Osteocyte (in vitro differentiated cells): ENCODE measurements around the gene TBX4. TPM values are rescaled to one million over a fixed set of nuclear protein-coding genes. Genes with fewer than 3 reads are reported as not detected.

Experiments
- DNase-seq: peaks from one replicate; pipeline ENCODE4 v3.0.0; 2021; ENCODE audit warnings: mixed read lengths; ENCODE audit not compliant: unreplicated experiment; ENCODE audit errors: extremely low spot score
- H3K27ac Mint-ChIP-seq: one replicate; pipeline ENCODE4 v1.8.0; 2021; ENCODE audit warnings: mild to moderate bottlenecking, mixed read lengths; ENCODE audit not compliant: unreplicated experiment
- H3K27me3 Mint-ChIP-seq: one replicate; pipeline ENCODE4 v1.8.0; 2021; ENCODE audit warnings: mixed read lengths; ENCODE audit not compliant: unreplicated experiment
- H3K36me3 Mint-ChIP-seq: one replicate; pipeline ENCODE4 v1.8.0; 2021; ENCODE audit warnings: mixed read lengths; ENCODE audit not compliant: unreplicated experiment
- H3K4me1 Mint-ChIP-seq: one replicate; pipeline ENCODE4 v1.8.0; 2021; ENCODE audit warnings: mixed read lengths; ENCODE audit not compliant: unreplicated experiment
- H3K4me3 Mint-ChIP-seq: one replicate; pipeline ENCODE4 v1.8.0; 2021; ENCODE audit warnings: mild to moderate bottlenecking, moderate library complexity, mixed read lengths; ENCODE audit not compliant: unreplicated experiment
- H3K9me3 Mint-ChIP-seq: one replicate; pipeline ENCODE4 v1.8.0; 2021; ENCODE audit warnings: mixed read lengths; ENCODE audit not compliant: unreplicated experiment
- total RNA-seq: library from RNA; stranded (reverse); gene quantifications from 2 replicates; pipeline ENCODE4 v1.2.1, GENCODE V29; 2021
- TF ChIP-seq, protein P1 (sequence below): fragments of 200-600 bp; sonication (generic); IDR thresholded peaks from 2 replicates; pipeline ENCODE4 v1.5.0; 2021; ENCODE audit warnings: antibody characterized with exemption, mild to moderate bottlenecking, moderate library complexity

Gene TBX4
- total RNA-seq, 1 donor from 2014 or later: not detected

DNA sequence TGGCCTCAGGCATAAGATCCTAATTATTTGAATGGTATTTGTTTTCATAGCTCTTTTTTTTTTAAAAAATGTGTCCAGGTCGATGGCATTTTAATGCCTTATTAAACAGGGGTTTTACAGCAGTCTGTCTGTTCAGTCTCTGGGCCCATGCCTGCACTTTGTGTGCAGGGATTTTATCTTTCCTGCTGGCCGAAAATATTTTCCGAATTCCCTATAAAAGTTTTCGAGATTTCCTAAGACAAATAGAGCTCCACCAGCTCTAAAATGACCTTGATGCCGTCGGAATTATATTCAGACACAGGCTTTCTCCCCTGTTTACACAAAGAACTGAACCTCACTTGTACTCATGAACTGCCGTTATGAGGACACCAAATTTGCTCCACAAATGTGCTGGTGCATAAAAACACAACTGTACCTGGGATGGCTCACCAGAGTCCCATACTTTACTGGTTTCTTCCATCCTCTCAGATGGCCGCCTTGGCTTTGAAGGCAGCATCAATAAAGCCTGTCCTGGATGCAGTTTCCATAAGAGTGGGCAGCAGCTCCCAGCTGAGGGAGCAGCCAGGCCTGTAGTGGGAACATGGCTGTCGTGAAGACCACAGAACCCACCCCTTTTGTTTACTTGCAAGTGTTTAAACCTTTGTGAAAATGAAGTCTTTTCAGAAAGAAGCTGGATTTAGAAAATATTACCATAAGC lies 44.9 kb downstream of the TBX4 start:
- no peak overlapping the region for H3K27ac Mint-ChIP-seq
- peaks cover 19% of the 10 kb centered on the region for H3K4me1 Mint-ChIP-seq
- TF ChIP-seq, protein P1, sequence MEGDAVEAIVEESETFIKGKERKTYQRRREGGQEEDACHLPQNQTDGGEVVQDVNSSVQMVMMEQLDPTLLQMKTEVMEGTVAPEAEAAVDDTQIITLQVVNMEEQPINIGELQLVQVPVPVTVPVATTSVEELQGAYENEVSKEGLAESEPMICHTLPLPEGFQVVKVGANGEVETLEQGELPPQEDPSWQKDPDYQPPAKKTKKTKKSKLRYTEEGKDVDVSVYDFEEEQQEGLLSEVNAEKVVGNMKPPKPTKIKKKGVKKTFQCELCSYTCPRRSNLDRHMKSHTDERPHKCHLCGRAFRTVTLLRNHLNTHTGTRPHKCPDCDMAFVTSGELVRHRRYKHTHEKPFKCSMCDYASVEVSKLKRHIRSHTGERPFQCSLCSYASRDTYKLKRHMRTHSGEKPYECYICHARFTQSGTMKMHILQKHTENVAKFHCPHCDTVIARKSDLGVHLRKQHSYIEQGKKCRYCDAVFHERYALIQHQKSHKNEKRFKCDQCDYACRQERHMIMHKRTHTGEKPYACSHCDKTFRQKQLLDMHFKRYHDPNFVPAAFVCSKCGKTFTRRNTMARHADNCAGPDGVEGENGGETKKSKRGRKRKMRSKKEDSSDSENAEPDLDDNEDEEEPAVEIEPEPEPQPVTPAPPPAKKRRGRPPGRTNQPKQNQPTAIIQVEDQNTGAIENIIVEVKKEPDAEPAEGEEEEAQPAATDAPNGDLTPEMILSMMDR: no peak
- no peak for DNase-seq
- no peaks in the 10 kb centered on the region for H3K36me3 Mint-ChIP-seq
- peaks cover 3% of the 10 kb centered on the region for H3K9me3 Mint-ChIP-seq
- H3K27me3 Mint-ChIP-seq: peaks cover 4% of the 10 kb centered on the region
- H3K4me3 Mint-ChIP-seq: no peak overlapping the region

DNA sequence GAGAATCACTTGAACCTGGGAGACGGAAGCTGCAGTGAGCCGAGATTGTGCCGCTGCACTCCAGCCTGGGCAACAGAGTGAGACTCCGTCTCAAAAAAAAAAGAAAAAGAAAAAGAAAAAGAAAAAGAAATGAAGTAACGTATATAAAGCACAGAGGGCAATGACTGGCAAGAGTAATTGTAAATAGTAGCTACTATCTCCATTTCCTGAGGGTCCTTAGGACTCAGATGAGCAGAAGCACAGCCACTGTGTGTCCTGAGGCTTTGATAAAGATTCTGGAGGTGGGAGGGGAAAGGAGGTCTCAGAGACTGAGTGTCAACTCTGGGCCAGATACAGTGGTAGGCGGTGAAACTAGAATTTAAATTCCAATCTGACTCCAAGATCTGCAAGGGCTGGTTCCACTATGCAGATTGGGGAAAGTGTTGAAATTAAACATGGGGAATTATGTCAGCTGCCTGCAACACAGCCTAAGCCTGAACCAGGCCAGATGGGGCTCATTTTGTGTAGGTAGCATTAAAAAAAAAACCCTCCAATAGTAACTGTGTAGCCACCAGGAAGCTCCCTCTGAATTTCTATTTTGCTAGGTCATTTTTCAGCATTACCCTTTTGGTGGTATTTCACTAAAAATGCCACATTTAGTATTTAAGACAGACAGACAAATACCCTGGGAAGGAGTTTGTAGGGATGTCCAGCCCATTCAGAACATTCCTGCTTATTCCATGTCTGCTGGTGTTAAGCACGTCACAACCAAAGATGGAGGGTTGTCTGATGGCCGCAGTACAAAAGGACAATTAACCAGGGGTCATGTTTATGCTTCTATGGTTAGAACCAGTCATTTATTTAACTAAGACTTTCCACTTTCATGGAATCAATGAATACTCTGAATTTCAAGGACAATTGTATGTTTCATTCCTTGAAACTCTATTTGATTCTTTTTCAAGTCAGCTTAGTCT lies 46.1 kb downstream of the TBX4 start:
- no peak overlapping the region for H3K4me3 Mint-ChIP-seq

DNA sequence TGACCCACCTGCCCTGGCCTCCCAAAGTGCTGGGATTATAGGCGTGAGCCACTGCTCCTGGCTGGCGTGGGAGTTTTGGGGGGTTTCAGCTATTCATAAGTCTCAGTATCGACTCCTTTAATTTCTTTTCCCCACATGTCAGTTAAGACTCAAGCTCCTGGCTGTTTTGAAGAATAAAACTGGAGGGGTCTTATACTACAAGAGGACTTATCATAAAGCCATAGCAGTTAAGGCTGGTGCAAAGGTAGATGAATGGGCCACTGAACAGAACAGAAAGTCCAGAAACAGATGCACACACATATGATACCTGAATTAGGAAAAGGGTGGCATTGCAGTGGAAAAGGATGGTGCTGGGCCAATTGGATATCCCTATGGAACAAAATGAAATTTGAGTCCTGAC lies 47.4 kb downstream of the TBX4 start:
- no peak overlapping the region for H3K27ac Mint-ChIP-seq
- H3K36me3 Mint-ChIP-seq: no peaks in the 10 kb centered on the region
- TF ChIP-seq, protein P1: no peak

More for the DNA sequence above, 46.1 kb downstream of the TBX4 start:
- TF ChIP-seq, protein P1: no peak
- Mint-ChIP-seq H3K9me3 (peaks cover 3% of the 10 kb centered on the region), H3K27ac (no peak overlapping the region), H3K27me3 (peaks cover 6% of the 10 kb centered on the region), H3K36me3 (no peaks in the 10 kb centered on the region), H3K4me1 (peaks cover 15% of the 10 kb centered on the region)
- DNase-seq: no peak

DNA sequence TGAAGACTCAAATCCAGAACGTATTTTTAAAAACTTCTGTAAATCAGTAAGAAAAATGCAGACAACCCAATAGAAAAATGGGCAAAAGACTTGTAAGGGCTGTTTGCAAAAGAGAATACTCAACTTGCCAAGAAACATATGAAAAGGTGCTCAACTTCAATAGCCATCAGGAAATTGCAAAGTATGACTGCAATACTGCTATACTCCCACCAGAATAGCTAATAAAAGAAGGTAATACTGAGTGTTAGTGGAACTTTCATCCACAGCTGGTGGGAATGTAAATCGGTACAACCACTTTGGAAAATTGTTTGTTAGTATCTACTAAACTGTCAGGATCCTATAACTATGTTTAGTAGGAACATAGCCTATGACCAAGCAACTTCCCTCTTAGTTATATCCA lies 48.1 kb downstream of the TBX4 start:
- H3K27ac Mint-ChIP-seq: no peak overlapping the region
- TF ChIP-seq, protein P1: no peak
- H3K4me1 Mint-ChIP-seq: peaks cover 20% of the 10 kb centered on the region
- H3K9me3 Mint-ChIP-seq: peaks cover 3% of the 10 kb centered on the region
- no peaks in the 10 kb centered on the region for H3K36me3 Mint-ChIP-seq
- H3K27me3 Mint-ChIP-seq: peaks cover 6% of the 10 kb centered on the region
- DNase-seq: no peak
- H3K4me3 Mint-ChIP-seq: no peak overlapping the region

More for the DNA sequence above, 47.4 kb downstream of the TBX4 start:
- Mint-ChIP-seq H3K4me3 (no peak overlapping the region), H3K9me3 (peaks cover 3% of the 10 kb centered on the region), H3K4me1 (peaks cover 15% of the 10 kb centered on the region), H3K27me3 (peaks cover 6% of the 10 kb centered on the region)
- no peak for DNase-seq

DNA sequence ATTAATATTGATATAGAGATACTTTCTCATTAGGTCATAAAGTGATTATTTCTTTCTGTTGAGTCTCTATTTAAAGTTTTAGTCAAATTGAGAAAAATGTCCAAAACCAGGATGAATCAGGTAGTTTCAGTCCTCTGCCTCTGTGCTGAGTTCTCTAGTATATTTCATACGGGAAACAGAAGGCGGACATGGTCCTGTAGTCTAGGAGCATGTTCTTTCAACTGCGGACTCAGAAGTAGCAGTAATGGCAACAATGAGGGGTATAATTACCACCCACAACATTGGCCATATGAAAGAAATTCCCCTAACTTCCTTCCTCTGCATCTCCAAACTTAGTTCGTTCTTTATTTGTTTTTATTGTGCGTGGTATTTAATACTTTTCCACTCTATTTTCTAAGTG lies 50.1 kb downstream of the TBX4 start:
- no peak for DNase-seq
- peaks cover 3% of the 10 kb centered on the region for H3K9me3 Mint-ChIP-seq
- H3K27ac Mint-ChIP-seq: no peak overlapping the region
- no peaks in the 10 kb centered on the region for H3K36me3 Mint-ChIP-seq
- TF ChIP-seq, protein P1: no peak
- H3K4me3 Mint-ChIP-seq: no peak overlapping the region
- peaks cover 10% of the 10 kb centered on the region for H3K4me1 Mint-ChIP-seq
- H3K27me3 Mint-ChIP-seq: peaks cover 14% of the 10 kb centered on the region
